SK-N-SH (cell line): Measurements from ENCODE around the gene CSNK2A1. TPM values are rescaled to one million over a fixed set of nuclear protein-coding genes. Genes with fewer than 3 reads are reported as not detected.

Experiments used
- CTCF ChIA-PET: fragments of 300-600, 350-600 bp; formaldehyde crosslinking; extraction: SDS; loops from one replicate; lab custom pipeline; 2021; lab: Yijun Ruan, JAX
- POLR2A ChIA-PET: fragments of 350-600 bp; sonication (Branson Sonifier 250); formaldehyde crosslinking; extraction: SDS; loops from one replicate; lab custom pipeline; 2020; ENCODE audit warnings: antibody characterized with exemption, inconsistent platforms; lab: Yijun Ruan, JAX
- DNase-seq: peaks from one replicate; pipeline ENCODE4 v3.0.0; 2012
- H2AFZ ChIP-seq: fragments of 200-600 bp; sonication (generic); 2 replicates; pipeline ENCODE4 v1.8.1; 2016; ENCODE audit warnings: antibody characterized with exemption, mild to moderate bottlenecking, low read depth
- H3F3A ChIP-seq: fragments of 200-600 bp; sonication (generic); replicated peaks from 2 replicates; pipeline ENCODE3; 2016; ENCODE audit warnings: antibody characterized with exemption, mild to moderate bottlenecking; ENCODE audit not compliant: insufficient read depth
- H3K27ac ChIP-seq, 2 experiments: fragments of 200-500 bp in 1 of 2; fragments of 200-600 bp in 1 of 2; sonication (Bioruptor generic) in 1 of 2; sonication (generic), shearing (Covaris generic) in 1 of 2; 2 replicates each; pipeline versions ENCODE4 v1.5.1 to v1.6.1; 2014 to 2016; ENCODE audit warnings: low read depth in 2 of 2, inconsistent platforms in 1 of 2, low read length in 1 of 2, mild to moderate bottlenecking in 1 of 2, mixed read lengths in 1 of 2
- H3K27me3 ChIP-seq: fragments of 200-600 bp; sonication (generic), shearing (Covaris generic); 2 replicates; pipeline ENCODE4 v1.6.1; 2016; ENCODE audit warnings: mixed run types; ENCODE audit not compliant: insufficient read depth
- H3K36me3 ChIP-seq, 2 experiments: fragments of 200-500 bp in 1 of 2; fragments of 200-600 bp in 1 of 2; sonication (Bioruptor generic) in 1 of 2; sonication (generic) in 1 of 2; replicated peaks in 1 of 2; 2 replicates each; pipeline versions ENCODE3 to v1.5.1; 2014 to 2016; ENCODE audit warnings: low read length in 1 of 2, mild to moderate bottlenecking in 1 of 2; ENCODE audit not compliant: insufficient read depth in 2 of 2, control insufficient read depth in 1 of 2
- H3K4me1 ChIP-seq, 2 experiments: fragments of 200-500 bp in 1 of 2; fragments of 200-600 bp in 1 of 2; sonication (Bioruptor generic) in 1 of 2; sonication (generic), shearing (Covaris generic) in 1 of 2; 2 replicates each; pipeline versions ENCODE4 v1.5.1 to v1.6.1; 2014 to 2016; ENCODE audit warnings: low read depth in 1 of 2, low read length in 1 of 2, mixed run types in 1 of 2; ENCODE audit not compliant: insufficient read depth in 2 of 2, control insufficient read depth in 1 of 2
- H3K4me2 ChIP-seq: fragments of 200-600 bp; sonication (generic), shearing (Covaris generic); 2 replicates; pipeline ENCODE4 v1.6.1; 2017; ENCODE audit warnings: mixed run types
- H3K4me3 ChIP-seq, 2 experiments: fragments of 200-500 bp in 1 of 2; fragments of 200-600 bp in 1 of 2; sonication (Bioruptor generic) in 1 of 2; sonication (generic), shearing (Covaris generic) in 1 of 2; 2 replicates each; pipeline versions ENCODE4 v1.5.1 to v1.8.1; 2014 to 2016; ENCODE audit warnings: low read depth in 2 of 2, inconsistent platforms in 1 of 2, low read length in 1 of 2, mild to moderate bottlenecking in 1 of 2, mixed read lengths in 1 of 2, moderate library complexity in 1 of 2
- H3K79me2 ChIP-seq: fragments of 200-600 bp; sonication (generic); 2 replicates; pipeline ENCODE4 v1.8.1; 2017; ENCODE audit warnings: mild to moderate bottlenecking; ENCODE audit not compliant: insufficient read depth
- H3K9ac ChIP-seq: fragments of 200-600 bp; sonication (generic); 2 replicates; pipeline ENCODE4 v1.6.1; 2017; ENCODE audit warnings: mixed run types
- H3K9me2 ChIP-seq: fragments of 200-600 bp; sonication (generic); 2 replicates; pipeline ENCODE4 v1.6.1; 2017; ENCODE audit warnings: mixed run types
- H3K9me3 ChIP-seq: fragments of 200-600 bp; sonication (generic); 2 replicates; pipeline ENCODE4 v1.6.1; 2017; ENCODE audit warnings: mixed run types, mild to moderate bottlenecking, moderate library complexity
- H4K20me1 ChIP-seq: fragments of 200-600 bp; sonication (generic); 2 replicates; pipeline ENCODE4 v1.6.1; 2017; ENCODE audit warnings: mild to moderate bottlenecking, mixed run types; ENCODE audit not compliant: insufficient read depth
- EP300 ChIP-seq, 2 experiments: IDR thresholded peaks; 2 replicates each; pipeline versions ENCODE4 v1.4.0 to v1.6.1; 2012; ENCODE audit warnings: borderline replicate concordance in 1 of 2, low read depth in 1 of 2, low read length in 1 of 2
- FOSL2 ChIP-seq: IDR thresholded peaks from 2 replicates; pipeline ENCODE4 v1.4.0; 2012; ENCODE audit warnings: low read depth, mild to moderate bottlenecking, moderate library complexity, borderline replicate concordance
- FOXJ3 ChIP-seq: sonication (generic); formaldehyde crosslinking; IDR thresholded peaks from 2 replicates; pipeline ENCODE4 v1.5.1; 2020; ENCODE audit warnings: mild to moderate bottlenecking, missing genetic modification reagents
- GATA2 ChIP-seq: sonication (generic); formaldehyde crosslinking; IDR thresholded peaks from 2 replicates; pipeline ENCODE4 v1.5.0; 2020; ENCODE audit warnings: mild to moderate bottlenecking, missing genetic modification reagents
- MEF2A ChIP-seq: IDR thresholded peaks from 2 replicates; pipeline ENCODE4 v1.4.0; 2012; ENCODE audit warnings: low read depth, borderline replicate concordance
- MXI1 ChIP-seq: IDR thresholded peaks from 2 replicates; pipeline ENCODE4 v1.6.1; 2012; ENCODE audit warnings: mild to moderate bottlenecking, low read depth, low read length, improper control_type of control experiment
- POLR2AphosphoS5 ChIP-seq: IDR thresholded peaks from 2 replicates; pipeline ENCODE4 v1.6.1; 2012; ENCODE audit warnings: low read depth, low read length
- RAD21 ChIP-seq: IDR thresholded peaks from 2 replicates; pipeline ENCODE4 v1.6.1; 2012; ENCODE audit warnings: mild to moderate bottlenecking, low read length
- RCOR1 ChIP-seq: fragments of 150-350 bp; IDR thresholded peaks from 2 replicates; pipeline ENCODE4 v1.6.1; 2017; ENCODE audit warnings: antibody characterized with exemption, low read length
- RFX5 ChIP-seq: IDR thresholded peaks from 2 replicates; pipeline ENCODE4 v1.6.1; 2012; ENCODE audit warnings: mild to moderate bottlenecking, improper control_type of control experiment, low read length
- SMC3 ChIP-seq: IDR thresholded peaks from 2 replicates; pipeline ENCODE4 v1.6.1; 2012; ENCODE audit warnings: low read depth, low read length, improper control_type of control experiment
- TAF1 ChIP-seq: IDR thresholded peaks from 2 replicates; pipeline ENCODE4 v1.6.1; 2012; ENCODE audit warnings: low read depth, mild to moderate bottlenecking, low read length, moderate library complexity, borderline replicate concordance
- TCF12 ChIP-seq: IDR thresholded peaks from 2 replicates; pipeline ENCODE4 v1.4.0; 2012
- TEAD4 ChIP-seq: IDR thresholded peaks from 2 replicates; pipeline ENCODE4 v1.4.0; 2012; ENCODE audit warnings: mild to moderate bottlenecking, borderline replicate concordance; ENCODE audit not compliant: insufficient read depth
- WGBS: methylation state at CpG from one replicate; pipeline ENCODE4 v1.1.6; 2017; ENCODE audit warnings: low lambda C conversion rate; 5-methylcytosine and 5-hydroxymethylcytosine counted together
- polyA plus RNA-seq, 3 experiments: library from polyadenylated mRNA; depleted of rRNA; stranded (reverse); fragments of >200 nt; gene quantifications; 2 replicates each; pipeline ENCODE4 v1.2.3, GENCODE V29; 2012
- TF ChIP-seq, protein P1 (sequence below): fragments of 200-600 bp; sonication (generic); IDR thresholded peaks from 2 replicates; pipeline ENCODE4 v1.6.1; 2017; ENCODE audit warnings: antibody characterized with exemption, mild to moderate bottlenecking, moderate library complexity
- TF ChIP-seq, protein P2 (sequence below): IDR thresholded peaks from 2 replicates; pipeline ENCODE4; 2012
- TF ChIP-seq, protein P3 (sequence below): IDR thresholded peaks from 2 replicates; pipeline ENCODE4 v1.4.0; 2012; ENCODE audit warnings: low read depth, borderline replicate concordance
- TF ChIP-seq, protein P4 (sequence below): IDR thresholded peaks from 2 replicates; pipeline ENCODE4 v1.6.1; 2012; ENCODE audit warnings: mild to moderate bottlenecking, low read depth, low read length, moderate library complexity

CSNK2A1 gene
- polyA plus RNA-seq, 1 of the 3 experiments (the other 2 are of a cell fraction) = 61.9 TPM

DNA sequence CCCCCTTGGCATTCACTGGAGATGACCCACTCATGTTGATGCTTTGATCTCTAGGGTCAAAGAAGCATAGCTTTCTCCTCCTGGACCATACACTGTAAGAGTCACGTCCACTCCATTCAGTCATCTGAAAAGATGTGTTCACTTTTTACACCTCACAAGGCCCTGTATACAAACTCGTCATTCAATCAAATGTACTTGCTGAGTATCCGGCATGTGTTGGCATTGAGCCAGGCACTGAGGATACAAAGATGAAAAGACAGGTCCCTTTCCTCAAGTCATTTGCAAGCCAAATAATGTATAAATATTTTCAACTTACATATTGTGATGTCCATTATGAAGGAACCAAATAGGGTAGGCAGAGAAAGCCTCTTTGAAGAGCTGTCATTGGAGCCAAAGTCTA is 32.6 kb upstream of the CSNK2A1 start:
- Histone ChIP-seq H3K4me3 (no peak overlapping the region), H3K4me1 (peaks cover 0 to 3% of the 10 kb centered on the region in 2 experiments; a peak in 1 of 4 replicates), H2AFZ (no peak overlapping the region), H3K27ac (no peak overlapping the region), H3K36me3 (no peaks in the 10 kb centered on the region), H3K9ac (no peak overlapping the region), H4K20me1 (no peaks in the 10 kb centered on the region)
- WGBS = 51% methylated on average over 3 of the region's 3 CpGs
- TF ChIP-seq TAF1 (no peak), EP300 (IDR thresholded peaks at IDR 0.05; ENCODE audit: borderline replicate concordance in 1 of 2, low read depth in 1 of 2, low read length in 1 of 2) (no peak), RAD21 (no peak), FOSL2 (no peak), MXI1 (no peak), FOXJ3 (CRISPR knock-in tag) (no peak), MEF2A (no peak), POLR2AphosphoS5 (no peak), GATA2 (CRISPR knock-in tag) (no peak), SMC3 (no peak)
- TF ChIP-seq, protein P1, sequence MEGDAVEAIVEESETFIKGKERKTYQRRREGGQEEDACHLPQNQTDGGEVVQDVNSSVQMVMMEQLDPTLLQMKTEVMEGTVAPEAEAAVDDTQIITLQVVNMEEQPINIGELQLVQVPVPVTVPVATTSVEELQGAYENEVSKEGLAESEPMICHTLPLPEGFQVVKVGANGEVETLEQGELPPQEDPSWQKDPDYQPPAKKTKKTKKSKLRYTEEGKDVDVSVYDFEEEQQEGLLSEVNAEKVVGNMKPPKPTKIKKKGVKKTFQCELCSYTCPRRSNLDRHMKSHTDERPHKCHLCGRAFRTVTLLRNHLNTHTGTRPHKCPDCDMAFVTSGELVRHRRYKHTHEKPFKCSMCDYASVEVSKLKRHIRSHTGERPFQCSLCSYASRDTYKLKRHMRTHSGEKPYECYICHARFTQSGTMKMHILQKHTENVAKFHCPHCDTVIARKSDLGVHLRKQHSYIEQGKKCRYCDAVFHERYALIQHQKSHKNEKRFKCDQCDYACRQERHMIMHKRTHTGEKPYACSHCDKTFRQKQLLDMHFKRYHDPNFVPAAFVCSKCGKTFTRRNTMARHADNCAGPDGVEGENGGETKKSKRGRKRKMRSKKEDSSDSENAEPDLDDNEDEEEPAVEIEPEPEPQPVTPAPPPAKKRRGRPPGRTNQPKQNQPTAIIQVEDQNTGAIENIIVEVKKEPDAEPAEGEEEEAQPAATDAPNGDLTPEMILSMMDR = no peak
- TF ChIP-seq, protein P2, sequence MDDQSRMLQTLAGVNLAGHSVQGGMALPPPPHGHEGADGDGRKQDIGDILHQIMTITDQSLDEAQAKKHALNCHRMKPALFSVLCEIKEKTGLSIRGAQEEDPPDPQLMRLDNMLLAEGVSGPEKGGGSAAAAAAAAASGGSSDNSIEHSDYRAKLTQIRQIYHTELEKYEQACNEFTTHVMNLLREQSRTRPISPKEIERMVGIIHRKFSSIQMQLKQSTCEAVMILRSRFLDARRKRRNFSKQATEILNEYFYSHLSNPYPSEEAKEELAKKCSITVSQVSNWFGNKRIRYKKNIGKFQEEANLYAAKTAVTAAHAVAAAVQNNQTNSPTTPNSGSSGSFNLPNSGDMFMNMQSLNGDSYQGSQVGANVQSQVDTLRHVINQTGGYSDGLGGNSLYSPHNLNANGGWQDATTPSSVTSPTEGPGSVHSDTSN = no peak
- TF ChIP-seq, protein P3, sequence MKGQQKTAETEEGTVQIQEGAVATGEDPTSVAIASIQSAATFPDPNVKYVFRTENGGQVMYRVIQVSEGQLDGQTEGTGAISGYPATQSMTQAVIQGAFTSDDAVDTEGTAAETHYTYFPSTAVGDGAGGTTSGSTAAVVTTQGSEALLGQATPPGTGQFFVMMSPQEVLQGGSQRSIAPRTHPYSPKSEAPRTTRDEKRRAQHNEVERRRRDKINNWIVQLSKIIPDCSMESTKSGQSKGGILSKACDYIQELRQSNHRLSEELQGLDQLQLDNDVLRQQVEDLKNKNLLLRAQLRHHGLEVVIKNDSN = no peak
- TF ChIP-seq, all 33 proteins: peak for 0
- no peaks in the 10 kb centered on the region for H3K79me2 ChIP-seq
- POLR2A ChIA-PET = no interaction called here
- no peak for DNase-seq
- H3K9me3 ChIP-seq = no peaks in the 10 kb centered on the region
- H3K27me3 ChIP-seq = peaks cover 20% of the 10 kb centered on the region; the same call in 1 of the 2 replicates
- CTCF ChIA-PET = interaction anchor here (0.9 to 3.9 kb wide), 8 partner anchors 13 to 152 kb away, joined by 3 to 15 read pairs (median 6); no protein-coding TSS in a partner anchor
- H3K4me2 ChIP-seq = no peak overlapping the region
- no peaks in the 10 kb centered on the region for H3F3A ChIP-seq
- H3K9me2 ChIP-seq = no peaks in the 10 kb centered on the region

DNA sequence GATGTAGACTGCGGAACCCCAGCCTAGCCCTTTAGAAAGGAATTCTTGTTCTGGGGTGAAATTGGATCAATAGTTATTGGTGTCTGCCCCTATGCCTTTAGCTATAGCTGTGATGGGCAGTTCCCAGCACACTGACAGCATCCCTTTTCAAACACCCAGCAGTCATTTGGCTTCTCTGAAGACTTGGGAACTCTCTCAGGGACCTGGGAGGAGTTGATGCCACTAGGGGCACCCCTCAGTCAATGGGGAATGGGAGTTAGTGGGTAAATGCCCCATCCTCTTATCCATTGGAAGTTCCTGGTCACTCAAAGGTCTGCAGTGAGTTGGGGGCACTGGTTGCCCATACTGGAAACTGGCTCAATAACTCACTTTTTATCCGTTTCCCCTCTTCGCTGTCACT is 31.6 kb upstream of the CSNK2A1 start:
- ChIA-PET POLR2A (no interaction called here), CTCF (interaction anchor here (0.6 to 3.9 kb wide), 8 partner anchors 13 to 164 kb away, joined by 3 to 15 read pairs (median 7); no protein-coding TSS in a partner anchor)
- Histone ChIP-seq H2AFZ (no peak overlapping the region), H3K4me3 (no peak overlapping the region), H3K27ac (no peak overlapping the region), H3K27me3 (peaks cover 20% of the 10 kb centered on the region; the same call in 1 of the 2 replicates), H3K9me3 (no peaks in the 10 kb centered on the region), H3K9me2 (no peaks in the 10 kb centered on the region), H3K79me2 (no peaks in the 10 kb centered on the region), H3K9ac (no peak overlapping the region), H3K36me3 (no peaks in the 10 kb centered on the region), H4K20me1 (no peaks in the 10 kb centered on the region), H3K4me2 (no peak overlapping the region), H3K4me1 (peaks cover 0 to 3% of the 10 kb centered on the region in 2 experiments; a peak in 1 of 4 replicates), H3F3A (no peaks in the 10 kb centered on the region)
- DNase-seq = no peak
- WGBS = 62% methylated on average over 3 of the region's 3 CpGs
- TF ChIP-seq TEAD4 (no peak), RCOR1 (no peak), FOXJ3 (CRISPR knock-in tag) (no peak), RFX5 (no peak), TCF12 (no peak), TAF1 (no peak), GATA2 (CRISPR knock-in tag) (no peak)
- TF ChIP-seq, protein P3 = no peak
- TF ChIP-seq, protein P4, sequence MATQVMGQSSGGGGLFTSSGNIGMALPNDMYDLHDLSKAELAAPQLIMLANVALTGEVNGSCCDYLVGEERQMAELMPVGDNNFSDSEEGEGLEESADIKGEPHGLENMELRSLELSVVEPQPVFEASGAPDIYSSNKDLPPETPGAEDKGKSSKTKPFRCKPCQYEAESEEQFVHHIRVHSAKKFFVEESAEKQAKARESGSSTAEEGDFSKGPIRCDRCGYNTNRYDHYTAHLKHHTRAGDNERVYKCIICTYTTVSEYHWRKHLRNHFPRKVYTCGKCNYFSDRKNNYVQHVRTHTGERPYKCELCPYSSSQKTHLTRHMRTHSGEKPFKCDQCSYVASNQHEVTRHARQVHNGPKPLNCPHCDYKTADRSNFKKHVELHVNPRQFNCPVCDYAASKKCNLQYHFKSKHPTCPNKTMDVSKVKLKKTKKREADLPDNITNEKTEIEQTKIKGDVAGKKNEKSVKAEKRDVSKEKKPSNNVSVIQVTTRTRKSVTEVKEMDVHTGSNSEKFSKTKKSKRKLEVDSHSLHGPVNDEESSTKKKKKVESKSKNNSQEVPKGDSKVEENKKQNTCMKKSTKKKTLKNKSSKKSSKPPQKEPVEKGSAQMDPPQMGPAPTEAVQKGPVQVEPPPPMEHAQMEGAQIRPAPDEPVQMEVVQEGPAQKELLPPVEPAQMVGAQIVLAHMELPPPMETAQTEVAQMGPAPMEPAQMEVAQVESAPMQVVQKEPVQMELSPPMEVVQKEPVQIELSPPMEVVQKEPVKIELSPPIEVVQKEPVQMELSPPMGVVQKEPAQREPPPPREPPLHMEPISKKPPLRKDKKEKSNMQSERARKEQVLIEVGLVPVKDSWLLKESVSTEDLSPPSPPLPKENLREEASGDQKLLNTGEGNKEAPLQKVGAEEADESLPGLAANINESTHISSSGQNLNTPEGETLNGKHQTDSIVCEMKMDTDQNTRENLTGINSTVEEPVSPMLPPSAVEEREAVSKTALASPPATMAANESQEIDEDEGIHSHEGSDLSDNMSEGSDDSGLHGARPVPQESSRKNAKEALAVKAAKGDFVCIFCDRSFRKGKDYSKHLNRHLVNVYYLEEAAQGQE = no peak
